Measurements from ENCODE around the gene ZFP90.
A peak's percentile ranks its signal among the peaks of the same experiment; 100 is the strongest.
"Not testable (repeated sequence)": the region's sequence is repeated elsewhere in the genome, so short reads cannot be mapped to it uniquely, and the experiment has no call there.

ZFP90 gene

DNA sequence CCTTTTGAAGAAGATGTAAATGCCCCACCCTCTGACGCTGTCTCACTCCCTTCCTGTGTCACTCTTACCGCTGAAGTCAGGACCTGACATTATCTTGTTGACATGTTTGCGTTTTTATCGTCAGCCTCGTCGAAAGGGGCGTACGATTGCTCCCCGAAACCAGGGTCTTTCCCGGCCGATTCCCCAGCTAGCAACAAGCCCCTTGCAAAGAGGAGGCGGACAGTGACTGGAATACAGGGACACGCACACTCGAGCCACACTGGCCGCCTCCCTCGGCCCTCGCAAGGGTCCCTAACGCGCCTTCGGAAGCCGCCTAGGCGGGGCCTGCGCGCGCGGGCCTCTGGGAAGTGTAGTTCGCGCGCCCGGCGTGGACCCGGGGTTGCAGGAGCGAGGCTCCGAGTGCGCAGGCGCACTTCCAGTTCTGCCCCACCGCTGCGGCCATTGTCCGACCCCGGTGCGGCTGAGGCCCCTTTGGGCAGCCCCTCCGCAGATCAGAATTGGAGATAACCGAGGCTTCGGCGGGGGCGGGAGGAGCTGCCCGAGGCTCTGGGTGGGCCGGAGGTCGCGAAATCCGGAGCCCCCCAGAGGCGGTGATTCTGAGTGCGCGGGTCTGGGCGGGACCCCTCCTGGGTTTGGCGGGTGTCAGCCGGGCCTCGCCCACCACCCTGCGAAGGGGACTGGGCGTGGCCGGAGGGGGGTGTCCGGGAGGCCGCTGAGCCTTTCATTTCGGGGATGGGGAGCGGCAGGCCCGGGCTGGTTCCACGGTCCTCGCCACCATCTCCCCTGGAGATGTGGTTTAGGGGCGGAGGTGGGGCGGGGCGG lies at the start of gene ZFP90:
Gene ZFP90 (plus strand): TSS at position 412 of the 822 bp plus-strand sequence. CDS start 502 bp downstream, outside the sequence.
- peak; percentile 94 to 96 for ATAC-seq

DNA sequence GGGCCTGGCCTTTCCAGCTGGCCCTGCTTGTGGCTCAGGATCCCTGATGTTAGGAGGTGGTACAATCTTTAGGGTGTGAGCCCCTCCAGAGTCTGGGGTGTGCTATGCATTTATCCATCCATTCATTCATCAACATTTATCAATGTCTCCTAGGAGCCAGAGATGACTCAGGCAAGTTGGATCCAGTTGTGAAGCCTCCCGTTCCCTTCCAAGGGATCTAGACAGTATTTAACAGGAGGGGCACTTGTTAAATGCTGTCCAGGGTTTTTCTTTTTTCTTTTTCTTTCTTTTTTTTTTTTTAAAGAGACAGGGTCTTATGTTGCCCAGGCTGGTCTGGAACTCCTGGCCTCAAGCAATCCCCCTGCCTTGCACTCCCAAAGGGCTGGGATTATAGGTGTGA lies 48.7 kb upstream of the ZFP90 start:
- no peak for ATAC-seq

- ATAC-seq: no peak
Observed at GRCh38 chr16:68490829-68491575, 48.1 kb upstream of the ZFP90 start.

GRCh38 chr16:68491576-68491950 lies 47.5 kb upstream of the ZFP90 start:
- no peak for ATAC-seq

DNA sequence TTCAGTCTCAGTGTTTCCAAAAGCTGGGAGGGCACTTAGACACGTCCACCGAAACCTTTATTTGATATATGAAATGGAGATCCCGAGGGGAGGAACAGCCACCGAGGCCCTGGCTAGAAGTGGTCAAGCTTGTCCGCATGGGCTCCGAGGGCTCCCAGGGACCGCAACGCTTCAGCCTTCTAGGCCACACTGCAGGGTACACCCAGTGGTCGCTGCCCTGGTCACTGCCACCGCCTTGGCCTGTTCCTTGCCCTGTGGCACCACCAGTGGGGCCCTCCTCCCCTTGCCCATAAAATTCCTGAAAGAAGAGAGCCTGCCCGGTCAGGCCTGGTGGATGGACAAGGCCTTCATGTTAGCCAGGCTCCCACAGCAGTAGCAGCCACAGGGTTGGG lies 46.9 kb upstream of the ZFP90 start:
- no peak for ATAC-seq

- ATAC-seq: no peak
Observed at GRCh38 chr16:68492543-68493411, 46.3 kb upstream of the ZFP90 start.

DNA sequence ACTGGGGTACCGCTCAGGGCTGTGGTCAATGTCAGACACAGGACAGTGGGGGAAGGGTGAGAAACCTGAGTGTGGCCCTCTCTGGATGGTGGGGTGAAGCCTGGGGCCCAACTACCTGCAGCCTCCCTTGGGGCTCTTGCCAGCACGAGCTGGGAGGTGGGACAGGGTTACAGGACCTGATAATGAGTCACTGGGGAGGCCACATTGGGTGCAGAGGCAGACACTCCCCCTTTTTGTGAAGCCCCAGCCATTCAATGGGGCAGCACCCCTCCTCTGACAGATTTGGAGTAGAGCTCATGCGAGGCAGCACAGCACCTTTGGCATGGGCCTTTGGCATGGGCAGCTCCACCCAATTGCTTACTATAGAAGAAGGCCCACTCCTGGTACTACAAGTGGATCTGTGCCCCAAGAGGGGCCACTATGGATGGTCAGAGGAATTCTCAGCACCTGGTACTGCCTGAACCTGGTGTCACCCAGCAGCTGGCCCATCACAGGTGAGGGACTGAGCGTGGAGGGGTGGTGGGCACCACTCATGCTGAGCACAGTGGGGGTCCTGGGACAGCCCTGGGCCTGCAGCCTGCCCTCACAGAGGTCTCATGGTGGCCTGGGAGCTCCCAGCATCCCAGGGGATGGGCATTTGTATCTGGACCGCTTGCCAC lies 45.5 kb upstream of the ZFP90 start:
- no peak for ATAC-seq

GRCh38 chr16:68494261-68494660 lies 44.8 kb upstream of the ZFP90 start:
- ATAC-seq: not testable (repeated sequence)

GRCh38 chr16:68496689-68497088 lies 42.4 kb upstream of the ZFP90 start:
- ATAC-seq: no peak

DNA sequence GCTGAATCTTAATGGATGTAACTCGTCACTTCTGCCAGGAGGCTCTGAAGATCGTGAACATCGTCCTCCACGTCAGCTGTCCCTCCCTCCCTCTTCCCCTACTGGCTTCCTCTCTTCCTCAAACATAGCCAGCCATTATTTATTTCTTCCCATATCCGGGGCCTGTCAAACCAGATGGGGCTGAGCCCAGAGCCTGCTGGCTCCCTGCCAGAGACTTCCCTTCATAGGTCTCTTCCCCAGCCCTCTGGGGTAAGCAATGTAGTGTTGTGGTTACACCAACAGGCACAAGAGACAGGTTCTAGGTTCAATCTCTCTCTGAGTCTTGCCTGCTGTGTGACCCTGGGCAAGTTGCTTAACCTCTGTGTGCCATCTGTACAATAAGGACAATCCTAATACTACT lies 40.1 kb upstream of the ZFP90 start:
- ATAC-seq: no peak

DNA sequence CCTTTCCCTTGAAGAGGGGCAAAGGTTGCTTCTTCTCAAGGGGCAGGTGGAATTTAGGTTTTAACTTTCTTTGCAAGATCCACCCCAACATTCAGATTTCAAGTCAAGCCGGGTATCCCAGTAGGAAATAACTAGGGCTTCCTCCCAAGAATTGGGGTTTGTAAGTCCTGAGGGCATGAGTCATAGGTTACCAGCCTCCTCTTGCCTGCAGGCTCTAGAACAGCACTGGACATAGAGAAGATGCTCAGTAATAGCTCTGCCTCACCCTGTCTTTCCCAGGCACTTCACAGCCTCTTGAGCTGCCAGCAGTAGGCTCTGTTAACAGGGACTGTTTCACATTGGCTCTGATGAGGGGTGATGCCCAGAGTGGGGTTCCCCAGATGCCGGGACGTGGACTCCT lies 35.8 kb upstream of the ZFP90 start:
- no peak for ATAC-seq

- no peak for ATAC-seq
Observed at GRCh38 chr16:68504066-68504465, 35.0 kb upstream of the ZFP90 start.

DNA sequence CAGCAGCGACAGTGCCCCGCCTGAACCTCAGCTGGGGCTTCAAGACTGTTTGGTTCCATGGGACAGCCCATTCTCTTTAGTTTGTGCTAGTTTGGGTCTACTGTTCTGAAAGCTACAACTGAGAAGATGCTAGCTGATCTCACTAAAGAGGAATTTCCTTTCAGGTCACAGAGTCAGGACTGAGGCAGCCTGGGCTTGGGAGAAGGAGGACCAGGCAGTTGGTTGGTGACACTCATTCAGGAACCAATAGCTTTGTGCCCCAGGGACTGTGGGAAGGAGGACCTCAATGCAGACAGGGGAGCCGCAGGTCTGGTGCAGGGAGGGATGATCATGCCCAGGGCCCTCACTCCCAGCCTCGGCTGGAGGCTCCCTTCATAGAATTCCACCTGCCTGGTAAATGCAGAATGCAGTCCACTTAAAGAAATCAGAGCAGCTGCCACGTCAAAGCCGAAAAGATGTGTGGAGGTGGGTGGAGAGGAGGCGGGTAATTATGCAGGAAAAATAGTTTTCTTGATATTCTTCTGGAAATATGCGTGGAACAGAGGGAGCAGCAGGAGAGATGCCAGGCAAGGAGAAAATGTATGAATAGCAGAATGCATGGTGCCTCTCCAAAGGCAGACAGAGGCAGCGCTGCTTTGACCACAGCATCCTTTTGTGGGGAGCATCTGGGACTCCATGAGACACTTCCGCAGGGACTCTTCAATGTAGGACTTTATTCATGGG lies 32.6 kb upstream of the ZFP90 start:
- ATAC-seq: no peak

GRCh38 chr16:68508013-68508412 lies 31.1 kb upstream of the ZFP90 start:
- no peak for ATAC-seq

- no peak for ATAC-seq
Observed at GRCh38 chr16:68508641-68509240, 30.4 kb upstream of the ZFP90 start.

DNA sequence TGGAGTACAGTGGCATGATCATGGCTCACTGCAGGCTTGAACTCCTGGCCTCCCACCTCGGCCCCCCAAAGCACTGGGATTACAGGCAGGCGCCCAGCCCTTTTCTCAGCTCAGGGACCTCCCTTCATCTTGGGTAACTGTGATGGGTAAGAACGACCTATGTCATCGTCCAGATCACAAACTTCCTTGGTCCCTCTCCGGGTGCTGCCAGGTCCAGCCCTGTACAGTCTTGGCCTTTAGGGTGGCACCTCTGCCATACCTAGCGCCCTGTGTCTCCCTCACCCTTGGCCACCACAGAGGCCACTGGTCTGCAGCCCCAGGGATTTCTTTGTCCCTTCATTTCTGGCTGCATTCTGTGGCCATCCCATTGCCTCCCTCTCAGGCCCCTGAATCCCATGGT lies 29.7 kb upstream of the ZFP90 start:
- no peak for ATAC-seq

DNA sequence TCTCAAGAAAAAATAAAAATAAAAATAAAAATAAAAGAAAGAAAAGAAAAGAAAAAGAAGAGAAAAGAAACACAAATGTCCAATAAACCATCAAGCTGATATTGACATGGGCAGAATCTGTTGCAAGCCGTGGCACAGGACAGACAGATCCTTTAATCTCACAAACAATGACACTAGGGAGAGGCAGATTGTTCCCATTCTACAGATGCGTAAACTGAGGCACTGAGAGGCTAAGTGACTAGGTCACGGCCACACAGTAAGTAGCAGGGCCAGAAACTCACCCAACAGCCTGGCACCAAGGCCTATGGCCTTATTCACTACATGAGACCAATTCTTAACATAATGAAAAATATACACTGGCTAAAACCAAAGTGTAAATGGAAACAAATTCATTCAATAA lies 28.3 kb upstream of the ZFP90 start:
- no peak for ATAC-seq

DNA sequence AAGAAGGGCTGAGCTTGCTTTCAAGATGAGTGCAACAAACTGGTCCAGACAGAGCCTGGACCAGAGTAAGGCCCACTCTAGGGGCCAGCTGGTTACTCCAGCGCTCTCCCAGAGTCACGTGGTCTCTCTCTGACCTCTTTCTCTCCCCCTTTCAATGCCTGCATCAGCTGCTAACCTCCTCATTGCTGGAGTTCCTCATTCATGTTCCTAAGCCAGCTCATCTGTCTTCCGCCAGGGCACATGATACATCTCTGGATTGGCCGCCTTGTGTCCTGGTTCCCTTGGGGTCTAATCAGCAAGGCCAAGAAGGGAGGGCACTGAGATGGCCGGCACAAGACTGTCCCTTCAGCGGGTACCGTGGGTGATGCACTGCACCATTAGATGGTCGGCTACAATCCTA lies 26.9 kb upstream of the ZFP90 start:
- ATAC-seq: no peak

DNA sequence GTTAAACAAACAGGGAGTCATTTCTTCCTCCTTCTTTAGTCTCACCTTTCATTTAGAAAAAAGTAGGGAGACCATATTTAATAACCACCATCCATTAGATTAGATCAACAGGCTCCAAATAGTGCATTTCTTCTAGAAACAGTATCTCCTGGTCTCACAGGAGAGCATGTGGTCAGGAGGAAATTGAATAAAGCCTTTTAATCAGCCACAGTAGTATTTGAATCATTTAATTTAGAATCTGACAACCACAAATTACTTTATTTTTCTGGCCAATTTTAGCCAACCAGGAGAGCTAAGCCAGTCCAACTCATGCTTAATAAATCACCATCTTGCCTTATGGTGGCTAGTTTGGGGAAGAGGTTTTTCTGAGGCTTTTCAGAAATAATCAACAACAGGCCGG lies 26.3 kb upstream of the ZFP90 start:
- no peak for ATAC-seq

GRCh38 chr16:68514511-68514910 lies 24.6 kb upstream of the ZFP90 start:
- ATAC-seq: no peak

GRCh38 chr16:68517606-68518166 lies 21.4 kb upstream of the ZFP90 start:
- no peak for ATAC-seq
